ENCODE measurements around the gene KRT36. TPM values are rescaled to one million over a fixed set of nuclear protein-coding genes. Genes with fewer than 3 reads are reported as not detected.

KRT36 gene
- total RNA-seq, 1 experiment from 2014 or later, result not detected

DNA sequence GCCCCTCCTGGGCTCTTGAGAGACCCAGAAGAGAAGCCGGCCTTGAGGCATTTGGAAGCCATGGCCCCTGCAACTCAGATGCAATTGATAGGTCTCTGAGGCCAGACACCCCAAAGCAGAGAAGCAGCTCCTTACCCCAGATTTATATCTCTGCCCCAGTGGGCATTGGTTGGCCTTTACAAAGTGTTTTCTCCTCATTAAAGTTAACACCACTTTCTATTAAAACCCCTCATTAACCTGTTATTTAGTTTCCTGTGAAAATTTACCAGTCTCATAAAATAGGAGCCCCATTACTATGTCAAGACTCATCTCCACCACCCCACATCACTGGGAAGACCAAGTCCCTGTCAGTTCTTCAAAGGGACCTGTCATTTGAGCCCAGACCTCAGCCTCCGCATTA is 8.7 kb downstream of the KRT36 start, which contains the start of gene KRT35:
Gene KRT35, minus strand, starts transcription at position 116 of the 400 bp plus-strand sequence. Its CDS starts 54 bp downstream, at position 62.
- Histone ChIP-seq H3K27ac (no peak within 1 kb of the TSS), H3K4me3 (no peak within 1 kb of the TSS), H3K4me1 (no peaks in the 10 kb centered on the region), H3K36me3 (no peaks in the 10 kb centered on the region), H3K9me3 (replicated peaks) (no peaks in the 10 kb centered on the region), H3K27me3 (no peaks in the 10 kb centered on the region)
- no peak for DNase-seq

DNA sequence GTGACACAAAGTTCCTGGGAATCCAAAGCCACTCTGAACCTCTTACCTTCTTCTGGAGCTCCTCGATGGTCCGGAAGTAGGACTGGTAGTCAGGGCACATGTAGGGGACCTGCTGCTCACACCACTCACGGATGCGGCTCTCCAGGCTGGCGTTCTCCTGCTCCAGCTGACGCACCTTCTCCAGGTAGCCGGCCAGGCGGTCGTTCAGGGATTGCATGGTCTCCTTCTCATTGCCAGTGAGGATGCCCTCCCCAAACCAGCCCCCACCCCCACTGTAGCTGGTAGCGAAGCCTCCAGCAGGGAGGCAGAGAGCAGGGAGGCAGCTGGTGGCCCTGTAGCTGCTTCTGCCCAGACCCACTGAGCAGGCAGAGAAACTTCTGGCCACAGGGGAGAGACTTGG is 9.1 kb downstream of the KRT36 start:
- no peak for DNase-seq
- Histone ChIP-seq H3K27ac (no peak overlapping the region), H3K4me1 (no peaks in the 10 kb centered on the region)

DNA sequence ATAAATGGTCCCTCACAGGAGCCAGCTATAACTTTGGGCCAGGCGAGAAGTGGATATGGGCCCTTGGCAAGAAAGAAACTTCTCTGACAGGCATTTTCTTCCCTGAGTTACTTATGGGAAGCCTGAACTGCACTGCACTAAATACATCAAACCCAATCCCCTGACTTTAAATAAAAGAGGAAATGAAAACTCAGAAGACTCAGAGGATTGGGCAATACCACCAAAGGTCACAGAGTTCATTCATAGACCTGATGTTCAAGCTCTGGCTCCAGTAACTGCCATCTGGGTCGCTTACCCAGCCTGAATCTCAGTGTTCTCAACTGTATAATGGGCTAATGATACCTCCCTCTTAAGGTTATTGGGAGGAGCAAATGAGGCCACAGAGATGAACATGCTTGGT is 9.6 kb downstream of the KRT36 start:
- Histone ChIP-seq H3K27me3 (no peaks in the 10 kb centered on the region), H3K27ac (no peak overlapping the region), H3K36me3 (no peaks in the 10 kb centered on the region), H3K4me3 (no peak overlapping the region), H3K9me3 (replicated peaks) (no peaks in the 10 kb centered on the region), H3K4me1 (no peaks in the 10 kb centered on the region)
- DNase-seq, result no peak

More for the DNA sequence above, 9.1 kb downstream of the KRT36 start:
- Histone ChIP-seq H3K27me3 (no peaks in the 10 kb centered on the region), H3K9me3 (replicated peaks) (no peaks in the 10 kb centered on the region), H3K36me3 (no peaks in the 10 kb centered on the region), H3K4me3 (no peak overlapping the region)

DNA sequence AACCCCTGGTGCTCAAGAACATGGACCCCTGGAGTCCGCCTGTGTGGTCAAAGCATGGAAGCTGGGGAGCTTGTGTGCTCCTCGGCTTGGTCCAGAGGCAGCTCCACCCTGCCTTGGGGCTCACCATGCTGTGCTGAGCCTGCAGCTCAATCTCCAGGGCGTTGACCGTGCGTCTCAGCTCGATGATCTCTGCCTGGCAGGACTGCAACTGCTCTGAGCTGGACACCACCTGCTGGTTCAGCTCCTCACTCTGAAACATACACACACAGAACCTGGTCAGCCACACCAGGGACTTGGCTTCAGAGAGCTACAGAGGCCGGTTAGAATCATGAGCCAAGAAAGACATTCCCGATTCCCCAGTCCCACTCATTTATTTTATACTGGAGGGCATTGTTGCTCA is 11.5 kb downstream of the KRT36 start:
- H3K9me3 ChIP-seq (replicated peaks), result no peaks in the 10 kb centered on the region
- H3K27ac ChIP-seq, result no peak overlapping the region
- no peak overlapping the region for H3K4me3 ChIP-seq
- no peaks in the 10 kb centered on the region for H3K27me3 ChIP-seq
- DNase-seq, result no peak
- no peaks in the 10 kb centered on the region for H3K4me1 ChIP-seq
- no peaks in the 10 kb centered on the region for H3K36me3 ChIP-seq

DNA sequence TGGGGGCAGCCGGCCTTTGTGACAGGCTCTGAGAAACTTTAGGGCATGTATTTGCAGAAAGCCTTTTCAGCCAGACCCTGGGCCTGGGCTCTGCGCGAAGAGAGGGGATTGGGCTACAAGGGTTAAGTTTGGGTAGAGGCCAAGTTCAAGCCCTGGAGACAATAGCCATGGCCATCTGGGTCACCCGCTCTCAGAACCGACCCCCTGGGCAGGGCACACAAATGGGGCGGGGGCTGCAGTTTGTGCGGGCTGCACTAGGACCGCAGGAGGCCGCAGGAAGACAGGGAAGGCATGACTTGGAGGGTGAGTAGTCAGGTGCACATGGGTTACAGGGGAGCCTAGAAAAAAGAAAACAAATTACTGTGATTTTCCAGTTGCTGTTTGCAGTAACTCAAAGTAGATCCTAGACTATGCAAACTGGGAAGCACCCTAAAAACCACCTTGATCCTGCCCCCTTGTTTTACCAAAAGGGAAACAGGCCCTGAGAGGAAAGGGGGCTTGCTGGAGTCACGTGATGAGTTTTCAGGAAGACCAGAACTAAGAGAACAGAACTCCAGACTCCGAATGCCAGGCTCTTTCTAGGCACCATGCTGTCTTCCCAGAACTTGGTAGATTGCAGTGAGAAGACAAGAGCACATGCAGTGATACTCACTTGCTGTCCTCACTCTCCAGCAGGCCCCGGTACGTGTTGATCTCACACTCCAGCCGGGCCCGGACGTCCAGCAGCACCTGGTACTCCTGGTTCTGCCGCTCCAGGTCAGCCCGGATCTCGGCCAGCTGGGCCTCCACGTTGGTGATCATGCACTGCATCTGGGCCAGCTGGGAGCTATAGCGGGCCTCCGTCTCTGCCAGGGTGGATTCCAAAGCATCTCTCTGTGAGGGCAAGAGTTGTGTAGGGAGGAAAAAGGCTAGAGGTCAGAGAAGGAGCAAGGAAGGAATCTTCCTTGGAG is 12.6 kb downstream of the KRT36 start:
- Histone ChIP-seq H3K27ac (no peak overlapping the region), H3K4me3 (no peak overlapping the region)

DNA sequence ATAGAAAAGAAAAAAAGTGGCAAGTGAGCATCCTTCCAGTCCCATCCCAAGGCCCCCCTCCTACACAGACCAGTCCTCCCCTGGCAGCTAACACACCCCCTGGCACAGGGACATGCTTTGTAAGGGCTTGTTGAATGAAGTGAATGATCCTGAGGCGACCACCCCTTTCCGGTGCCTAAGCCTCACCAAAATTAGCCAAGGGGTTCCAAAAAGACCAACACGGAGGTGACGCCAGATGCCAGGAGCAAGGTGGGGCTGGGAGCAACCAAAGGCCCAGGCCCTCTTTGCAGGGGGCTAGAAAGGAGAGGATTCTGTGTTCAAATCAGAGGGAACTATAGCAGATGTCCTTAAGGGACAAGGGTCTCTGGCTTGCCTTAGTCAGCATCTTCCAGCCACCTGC is 14.3 kb downstream of the KRT36 start:
- Histone ChIP-seq H3K4me3 (no peak overlapping the region), H3K9me3 (replicated peaks) (no peaks in the 10 kb centered on the region), H3K36me3 (no peaks in the 10 kb centered on the region), H3K27ac (no peak overlapping the region), H3K4me1 (no peaks in the 10 kb centered on the region), H3K27me3 (no peaks in the 10 kb centered on the region)
- no peak for DNase-seq

More for the DNA sequence above, 12.6 kb downstream of the KRT36 start:
- no peaks in the 10 kb centered on the region for H3K36me3 ChIP-seq
- no peaks in the 10 kb centered on the region for H3K27me3 ChIP-seq
- no peaks in the 10 kb centered on the region for H3K9me3 ChIP-seq (replicated peaks)
- no peaks in the 10 kb centered on the region for H3K4me1 ChIP-seq
- no peak for DNase-seq

DNA sequence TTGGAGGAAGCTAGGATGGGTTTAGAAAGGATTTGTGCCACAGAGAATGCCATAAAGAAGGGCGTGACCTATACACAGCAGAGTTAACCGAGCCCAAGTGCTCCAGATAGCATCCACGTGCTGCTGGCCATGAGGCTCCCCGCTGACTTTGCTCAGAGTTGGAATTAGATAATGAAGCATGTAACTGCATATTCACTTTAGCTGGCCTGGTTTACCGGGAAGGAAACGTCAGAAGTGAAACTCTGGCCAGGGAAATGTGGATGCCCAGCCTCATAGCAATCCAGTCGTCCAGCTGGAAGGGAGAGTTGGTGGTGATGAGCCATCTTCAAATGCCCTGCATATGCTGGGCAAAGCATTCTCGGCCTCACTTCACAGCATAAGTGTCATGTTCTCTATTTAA is 14.8 kb downstream of the KRT36 start:
- DNase-seq, result no peak
- Histone ChIP-seq H3K36me3 (no peaks in the 10 kb centered on the region), H3K27me3 (no peaks in the 10 kb centered on the region), H3K4me1 (no peaks in the 10 kb centered on the region), H3K4me3 (no peak overlapping the region), H3K27ac (no peak overlapping the region), H3K9me3 (replicated peaks) (no peaks in the 10 kb centered on the region)

DNA sequence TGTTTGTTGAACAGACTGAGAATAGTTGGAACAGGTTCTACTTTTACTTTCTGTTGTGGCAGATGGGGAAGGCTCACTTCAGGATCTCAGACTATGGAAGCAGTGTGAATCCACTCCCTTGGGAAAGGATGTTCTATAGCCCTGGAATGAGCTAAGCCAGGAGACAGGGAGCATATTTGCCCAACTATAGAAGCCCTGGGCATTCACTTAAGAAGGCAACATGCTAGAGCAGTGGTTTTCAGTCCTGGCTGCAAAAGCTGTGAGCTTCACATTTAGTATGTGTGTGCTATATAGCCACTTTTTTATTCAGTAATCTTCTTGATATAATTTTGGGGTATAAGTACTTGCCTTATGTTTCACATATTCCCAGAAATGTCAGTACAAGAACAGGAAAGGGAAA is 21.4 kb downstream of the KRT36 start:
- Histone ChIP-seq H3K9me3 (replicated peaks) (no peaks in the 10 kb centered on the region), H3K27me3 (no peaks in the 10 kb centered on the region), H3K4me3 (no peak overlapping the region), H3K4me1 (no peaks in the 10 kb centered on the region), H3K36me3 (no peaks in the 10 kb centered on the region), H3K27ac (no peak overlapping the region)
- no peak for DNase-seq

DNA sequence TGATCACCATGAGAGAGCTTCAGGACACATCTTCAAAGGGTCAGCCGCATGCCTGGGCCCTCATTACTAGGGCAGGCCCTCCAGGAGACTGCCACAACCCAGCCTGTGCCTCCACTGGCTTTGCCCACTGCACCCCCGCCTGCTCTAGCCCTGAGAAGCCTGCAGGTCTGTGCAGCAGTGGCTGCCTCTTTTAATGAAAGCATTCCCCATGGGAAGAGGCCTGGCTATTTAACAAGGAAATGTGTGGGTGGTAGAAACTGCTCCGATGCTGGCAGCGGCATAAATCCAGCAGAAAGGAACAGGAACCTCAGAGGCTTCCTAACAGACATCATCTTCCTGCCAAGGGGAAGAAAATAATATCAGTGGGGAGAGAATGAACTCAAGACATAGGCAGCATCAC is 22.1 kb downstream of the KRT36 start:
- H3K27me3 ChIP-seq, result no peaks in the 10 kb centered on the region
- no peaks in the 10 kb centered on the region for H3K4me1 ChIP-seq
- DNase-seq, result no peak
- H3K36me3 ChIP-seq, result no peaks in the 10 kb centered on the region
- no peaks in the 10 kb centered on the region for H3K9me3 ChIP-seq (replicated peaks)
- H3K27ac ChIP-seq, result no peak overlapping the region
- H3K4me3 ChIP-seq, result no peak overlapping the region

DNA sequence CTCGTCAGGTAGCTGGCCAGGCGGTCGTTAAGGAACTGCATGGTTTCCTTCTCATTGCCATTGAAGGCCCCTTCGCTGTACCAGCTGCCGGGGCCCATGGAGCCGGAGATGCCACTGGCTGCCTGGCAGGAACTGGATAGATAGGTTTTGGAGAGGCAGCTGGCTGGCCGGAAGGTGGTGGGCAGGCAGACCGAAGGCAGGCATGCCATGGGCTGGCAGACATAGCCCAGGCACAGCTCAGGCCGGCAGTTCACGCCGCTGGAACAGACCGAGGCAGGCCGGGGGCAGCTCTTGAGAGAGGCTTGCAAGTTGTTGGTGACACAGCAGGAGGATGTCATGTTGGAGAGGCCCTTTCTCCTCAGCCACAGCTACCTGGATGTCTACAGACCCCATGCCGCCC is 22.7 kb downstream of the KRT36 start, which contains the start of gene KRT32:
Gene KRT32, minus strand, starts transcription at position 399 of the 400 bp plus-strand sequence. Its CDS starts 61 bp downstream, at position 338.
- no peak for DNase-seq
- Histone ChIP-seq H3K4me3 (no peak within 1 kb of the TSS), H3K36me3 (no peaks in the 10 kb centered on the region), H3K4me1 (no peaks in the 10 kb centered on the region), H3K27me3 (no peaks in the 10 kb centered on the region), H3K9me3 (replicated peaks) (no peaks in the 10 kb centered on the region), H3K27ac (no peak within 1 kb of the TSS)

DNA sequence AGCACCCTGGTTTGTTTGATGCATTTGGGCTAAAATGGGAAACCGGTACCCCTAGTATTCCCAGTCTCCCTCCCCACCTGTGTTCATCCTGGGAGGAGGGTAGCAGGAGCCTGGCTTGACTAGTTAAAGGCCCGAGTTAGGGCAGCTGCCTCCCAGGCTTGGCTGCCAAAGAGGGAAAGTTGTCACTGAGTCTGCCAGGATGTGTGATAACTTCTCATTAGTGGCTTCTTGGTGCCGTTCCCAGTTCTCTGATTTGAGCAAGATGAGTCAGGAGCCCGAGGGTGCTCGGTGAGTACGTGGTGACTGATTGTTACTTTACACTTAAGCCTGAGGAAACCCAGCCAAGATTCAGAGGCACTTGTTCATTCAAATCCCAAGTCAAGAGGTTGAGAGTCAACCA is 25.0 kb downstream of the KRT36 start:
- no peaks in the 10 kb centered on the region for H3K9me3 ChIP-seq (replicated peaks)

DNA sequence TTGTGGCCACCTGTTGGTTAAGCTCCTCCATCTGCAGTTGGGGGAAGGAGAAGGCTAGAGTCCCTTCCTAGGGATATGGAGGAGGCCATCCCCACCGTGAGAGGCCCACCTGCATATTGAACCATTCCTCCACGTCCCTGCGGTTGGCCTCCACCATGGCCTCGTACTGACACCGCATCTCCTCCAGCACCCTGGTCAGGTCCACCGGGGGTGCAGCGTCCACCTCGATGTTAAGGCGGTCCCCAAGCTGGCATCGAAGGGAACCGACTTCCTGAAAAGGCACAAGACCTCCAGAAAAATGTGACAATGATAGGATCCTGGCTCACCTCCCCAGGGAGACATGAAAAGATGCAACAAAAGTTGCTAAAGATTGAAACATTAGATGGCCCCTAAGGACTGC is 25.5 kb downstream of the KRT36 start:
- Histone ChIP-seq H3K27ac (no peak overlapping the region), H3K9me3 (replicated peaks) (no peaks in the 10 kb centered on the region)

More for the DNA sequence above, 25.0 kb downstream of the KRT36 start:
- no peaks in the 10 kb centered on the region for H3K36me3 ChIP-seq
- DNase-seq, result no peak
- H3K4me1 ChIP-seq, result no peaks in the 10 kb centered on the region
- H3K4me3 ChIP-seq, result no peak overlapping the region
- no peaks in the 10 kb centered on the region for H3K27me3 ChIP-seq
- H3K27ac ChIP-seq, result no peak overlapping the region

DNA sequence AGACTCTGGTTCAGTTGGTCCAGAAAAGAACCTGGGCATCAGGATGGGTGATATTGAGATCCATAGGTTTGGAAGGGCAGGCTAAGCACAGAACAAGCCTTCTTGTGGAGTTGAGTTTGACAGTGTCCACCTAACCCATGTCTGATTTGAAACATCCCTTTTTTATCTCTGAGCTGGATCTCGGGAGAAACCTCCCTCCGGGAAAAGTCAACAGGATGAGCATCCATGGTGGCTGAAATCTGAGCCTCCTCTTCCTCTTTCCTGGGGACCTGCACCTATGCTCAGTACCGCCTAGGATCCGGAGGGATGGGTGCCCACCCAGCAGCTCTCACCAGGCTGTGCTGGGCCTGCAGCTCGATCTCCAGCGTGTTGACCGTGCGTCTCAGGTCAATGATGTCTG is 26.0 kb downstream of the KRT36 start:
- Histone ChIP-seq H3K27ac (no peak overlapping the region), H3K36me3 (no peaks in the 10 kb centered on the region), H3K27me3 (no peaks in the 10 kb centered on the region), H3K4me3 (no peak overlapping the region), H3K9me3 (replicated peaks) (no peaks in the 10 kb centered on the region), H3K4me1 (no peaks in the 10 kb centered on the region)
- DNase-seq, result no peak

More for the DNA sequence above, 25.5 kb downstream of the KRT36 start:
- no peak for DNase-seq
- Histone ChIP-seq H3K27me3 (no peaks in the 10 kb centered on the region), H3K4me1 (no peaks in the 10 kb centered on the region), H3K4me3 (no peak overlapping the region), H3K36me3 (no peaks in the 10 kb centered on the region)

DNA sequence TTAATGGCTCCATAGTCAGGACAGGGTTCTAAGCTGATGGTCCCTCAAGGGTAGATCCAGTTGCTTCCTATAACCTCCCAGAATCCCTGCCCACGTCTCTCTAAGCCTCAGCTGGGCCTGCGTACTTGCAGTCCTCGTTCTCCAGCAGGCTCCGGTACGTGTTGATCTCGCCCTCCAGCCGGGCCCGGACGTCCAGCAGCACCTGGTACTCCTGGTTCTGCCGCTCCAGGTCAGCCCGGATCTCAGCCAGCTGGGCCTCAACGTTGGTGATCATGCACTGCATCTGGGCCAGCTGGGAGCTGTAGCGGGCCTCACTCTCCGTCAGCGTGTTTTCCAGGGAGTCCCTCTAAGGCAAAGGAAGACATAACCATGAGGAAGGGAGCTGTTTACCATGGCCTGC is 27.0 kb downstream of the KRT36 start:
- no peak overlapping the region for H3K4me3 ChIP-seq
- H3K27ac ChIP-seq, result no peak overlapping the region
- no peaks in the 10 kb centered on the region for H3K27me3 ChIP-seq
- no peaks in the 10 kb centered on the region for H3K4me1 ChIP-seq
- no peaks in the 10 kb centered on the region for H3K9me3 ChIP-seq (replicated peaks)
- DNase-seq, result no peak
- H3K36me3 ChIP-seq, result no peaks in the 10 kb centered on the region

DNA sequence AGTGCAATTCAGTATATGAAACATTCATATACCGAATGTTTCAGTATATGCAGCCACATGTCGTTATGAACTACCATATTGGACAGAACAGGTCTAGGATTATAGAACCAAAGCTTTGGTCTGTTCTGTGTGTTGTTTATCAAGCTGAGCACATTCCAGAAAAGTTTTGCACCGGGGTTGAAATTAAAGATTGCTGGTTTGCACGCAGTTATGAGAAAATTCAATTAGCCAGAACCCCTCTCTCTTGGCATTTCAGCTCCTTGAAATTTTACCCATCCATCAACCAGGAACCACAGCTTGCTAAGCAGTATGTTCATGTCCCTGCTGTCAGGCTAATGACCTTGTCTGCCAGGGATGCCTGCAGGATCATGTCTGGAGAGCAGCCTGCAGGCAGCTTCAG is 32.0 kb downstream of the KRT36 start:
- DNase-seq, result no peak
- no peak overlapping the region for H3K4me3 ChIP-seq
- H3K9me3 ChIP-seq (replicated peaks), result no peaks in the 10 kb centered on the region
- H3K27ac ChIP-seq, result no peak overlapping the region
- no peaks in the 10 kb centered on the region for H3K36me3 ChIP-seq
- no peaks in the 10 kb centered on the region for H3K27me3 ChIP-seq
- H3K4me1 ChIP-seq, result no peaks in the 10 kb centered on the region

DNA sequence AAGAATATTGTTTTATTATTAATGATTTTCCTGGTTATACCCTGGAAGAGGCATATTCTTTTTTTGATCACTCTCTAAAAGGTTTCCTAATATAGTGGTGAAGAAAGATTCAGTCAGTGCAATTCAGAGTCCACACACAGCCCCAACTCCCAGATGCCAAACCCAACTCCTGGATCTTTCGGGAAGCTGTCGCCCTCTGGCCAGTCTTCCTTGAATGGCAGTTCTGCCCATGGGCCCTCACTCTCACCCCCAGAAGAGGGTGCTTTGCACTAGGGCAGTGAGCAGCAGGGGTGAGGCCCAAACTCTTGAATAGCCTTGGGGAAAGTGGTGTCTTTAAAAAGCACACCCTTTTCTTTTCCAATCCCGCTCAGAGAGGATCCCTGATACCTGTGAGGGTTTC is 33.5 kb downstream of the KRT36 start:
- H3K27me3 ChIP-seq, result no peaks in the 10 kb centered on the region
- no peak for DNase-seq
- H3K4me3 ChIP-seq, result no peak overlapping the region
- H3K36me3 ChIP-seq, result no peaks in the 10 kb centered on the region
- H3K9me3 ChIP-seq (replicated peaks), result 0 out of 2 replicates have a peak, but pooled peaks cover 4% of the 10 kb centered on the region
- no peak overlapping the region for H3K27ac ChIP-seq
- H3K4me1 ChIP-seq, result no peaks in the 10 kb centered on the region

All from SJCRH30 (cell line).